GM18858 (cell line): ENCODE data around the gene SPECC1.
A peak's percentile ranks its signal among the peaks of the same experiment; 100 is the strongest.

Source experiments
- ATAC-seq: cut with Tn5 transposase; IDR thresholded peaks from one replicate; pipeline ENCODE4 v1.9.1; 2021; ENCODE audit not compliant: unreplicated experiment

SPECC1 gene

DNA sequence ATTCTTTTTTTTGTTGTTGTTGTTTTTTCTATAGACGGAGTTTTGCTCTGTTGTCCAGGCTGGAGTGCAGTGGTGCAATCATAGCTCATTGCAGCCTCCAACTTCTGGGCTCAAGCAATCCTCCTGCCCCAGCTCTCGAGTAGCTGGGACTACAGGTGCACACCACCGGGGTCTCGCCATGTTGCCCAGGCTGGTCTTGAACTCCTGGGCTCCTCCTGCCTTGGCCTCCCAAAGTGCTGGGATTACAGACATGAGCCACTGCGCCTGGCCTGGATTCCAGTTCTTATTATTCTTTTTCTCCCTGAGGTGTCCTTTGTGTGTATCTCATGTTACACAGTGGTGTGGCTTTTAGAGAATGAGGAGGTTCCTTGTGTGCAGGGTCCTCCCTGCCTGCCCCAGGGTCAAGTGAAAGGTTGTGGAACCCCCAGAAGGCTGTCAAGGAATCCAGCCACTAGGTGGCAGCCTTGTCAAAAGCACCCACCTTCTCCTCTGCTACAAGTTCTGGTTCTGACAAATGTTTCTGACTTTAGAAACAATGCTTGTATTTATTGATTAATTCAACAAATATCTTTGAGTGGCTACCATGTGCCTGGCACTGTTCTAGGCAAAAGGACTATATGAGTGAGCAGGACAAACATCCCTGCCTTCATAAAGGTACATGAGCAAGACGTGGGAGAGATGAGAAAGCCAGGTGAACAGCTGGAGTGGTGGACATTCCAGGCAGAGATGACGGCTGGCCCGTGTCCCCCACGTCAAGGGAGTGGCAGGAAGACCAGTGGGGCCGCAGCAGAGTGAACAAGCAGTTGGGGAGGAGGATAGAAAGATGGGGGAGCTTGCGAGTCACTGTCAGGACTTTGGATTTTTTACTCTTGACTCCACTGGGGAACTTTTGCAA, 112.4 kb downstream of the SPECC1 start:
- ATAC-seq: no peak

DNA sequence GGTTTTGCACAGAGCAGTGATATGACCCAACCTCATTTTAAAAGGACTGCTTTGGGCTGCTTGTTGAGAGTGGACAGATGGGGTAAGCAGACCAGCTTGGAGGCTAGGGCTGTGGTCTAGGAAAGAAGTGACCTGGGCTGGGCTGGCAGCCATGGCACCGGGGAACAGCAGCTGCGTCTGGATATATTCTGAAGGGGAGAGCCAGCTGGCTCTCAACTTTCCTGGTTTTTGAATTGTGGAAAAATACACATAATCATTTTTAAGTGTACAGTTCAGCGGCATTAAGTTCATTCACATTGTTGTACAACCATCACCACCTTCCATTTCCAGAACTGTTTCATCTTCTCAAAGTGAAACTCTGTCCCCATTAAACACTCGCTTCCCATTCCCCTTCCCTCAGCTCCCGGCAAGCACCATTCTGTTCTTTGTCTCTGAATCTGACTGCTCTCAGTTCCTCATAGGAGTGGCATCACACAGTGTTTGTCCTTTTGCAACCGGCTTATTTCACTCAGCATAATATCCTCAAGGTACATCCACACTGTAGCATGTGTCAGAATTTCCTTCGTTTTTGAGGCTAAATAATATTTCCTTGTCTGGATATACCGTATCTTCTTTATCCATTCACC, 113.2 kb downstream of the SPECC1 start:
- no peak for ATAC-seq

DNA sequence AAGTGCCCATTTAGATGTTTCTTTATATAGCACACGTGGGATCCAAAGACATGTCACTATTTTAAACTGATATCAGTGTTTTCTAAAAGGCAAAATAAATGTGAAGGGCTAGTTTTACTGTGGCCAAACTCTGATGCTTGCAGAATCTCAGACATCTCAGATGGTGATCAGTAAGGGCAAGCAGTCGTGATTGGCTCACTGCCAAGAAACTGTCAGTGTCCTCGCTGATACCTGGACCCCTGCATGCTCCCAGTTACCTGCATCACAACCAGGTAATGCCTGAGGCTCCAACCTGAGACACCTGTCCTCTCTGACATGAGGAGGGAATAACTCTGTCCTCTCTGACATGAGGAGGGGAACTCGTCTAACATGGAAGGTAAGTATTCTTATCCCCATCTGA, 114.0 kb downstream of the SPECC1 start:
- no peak for ATAC-seq

DNA sequence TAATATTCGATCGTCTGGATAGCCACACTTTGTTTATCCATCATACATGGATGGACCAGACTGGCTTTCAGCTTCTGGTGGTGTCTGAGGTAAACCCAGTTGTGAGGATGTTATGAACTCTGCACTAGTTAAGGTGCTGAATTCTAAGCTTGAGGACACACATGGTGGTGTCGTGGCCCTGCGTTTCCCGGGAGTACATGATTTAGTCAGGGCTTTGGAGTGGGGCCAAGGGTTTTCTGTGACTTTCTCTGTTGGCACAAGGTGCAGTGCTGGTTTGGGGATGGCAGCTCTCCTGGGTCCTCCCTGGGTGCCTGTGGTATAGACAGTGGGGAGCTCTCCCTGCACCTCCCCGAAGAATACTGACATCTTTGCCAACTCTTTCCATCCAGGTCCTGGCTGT, 116.6 kb downstream of the SPECC1 start:
- no peak for ATAC-seq

DNA sequence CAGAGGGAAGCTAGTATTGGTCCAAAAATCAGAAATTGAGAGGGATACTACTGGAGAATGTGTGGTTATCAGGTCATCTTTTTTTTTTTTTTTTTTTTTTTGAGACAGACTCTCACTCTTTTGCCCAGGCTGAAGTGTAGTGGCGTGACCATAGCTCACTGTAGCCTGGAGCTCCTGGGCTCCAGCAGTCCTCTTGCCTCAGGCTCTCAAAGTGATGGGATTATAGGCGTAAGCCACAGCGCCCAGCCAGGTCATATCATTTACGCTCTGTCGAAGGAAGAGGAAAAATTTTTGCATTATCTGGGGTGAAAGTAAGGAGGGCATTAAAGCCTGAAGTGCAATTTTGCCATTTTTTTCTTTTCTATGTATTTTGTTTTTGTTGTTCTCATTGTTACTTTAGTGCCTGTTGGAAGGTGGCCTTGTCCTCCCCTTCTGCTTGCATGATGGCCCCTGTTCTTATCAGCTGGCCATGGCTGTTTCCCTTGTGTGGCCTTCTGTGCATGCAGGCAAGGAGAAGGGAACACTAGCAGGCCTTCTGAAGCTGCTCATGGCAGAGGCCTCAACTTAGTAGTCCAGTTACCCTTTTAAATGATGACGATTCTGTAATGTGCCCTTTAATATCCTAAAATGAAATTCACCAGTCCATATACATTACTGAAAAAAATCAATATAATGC, 118.3 kb downstream of the SPECC1 start:
- ATAC-seq: no peak

DNA sequence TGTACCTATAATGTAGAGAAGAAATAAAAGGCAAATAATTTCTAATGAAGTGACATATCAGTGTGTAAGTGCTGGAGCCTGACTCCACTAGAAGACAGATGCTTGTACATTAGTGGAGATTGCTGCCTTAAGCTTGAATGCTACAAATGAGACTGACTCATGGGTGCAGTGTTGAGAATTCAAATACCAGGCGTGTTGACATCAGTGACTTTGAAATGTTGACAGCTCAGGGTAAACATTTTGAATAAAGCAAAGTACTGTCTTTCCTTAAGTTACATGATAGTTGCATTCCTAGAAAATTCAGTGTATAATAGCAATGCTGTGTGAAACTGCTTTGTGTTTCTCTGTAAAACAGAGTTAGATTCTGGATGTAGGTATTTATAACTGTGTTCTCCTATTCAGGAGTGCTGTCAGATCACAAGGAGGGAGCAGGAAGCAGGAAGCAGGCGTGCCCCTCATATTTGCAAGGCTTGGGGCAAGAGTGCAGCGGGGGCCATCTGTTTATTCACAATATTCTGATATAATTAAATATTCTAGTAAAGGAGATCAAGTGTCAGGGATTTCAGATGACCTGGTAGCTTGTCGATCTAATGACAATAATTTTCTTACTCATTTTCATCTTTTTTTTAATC, 119.0 kb downstream of the SPECC1 start:
- ATAC-seq: no peak

DNA sequence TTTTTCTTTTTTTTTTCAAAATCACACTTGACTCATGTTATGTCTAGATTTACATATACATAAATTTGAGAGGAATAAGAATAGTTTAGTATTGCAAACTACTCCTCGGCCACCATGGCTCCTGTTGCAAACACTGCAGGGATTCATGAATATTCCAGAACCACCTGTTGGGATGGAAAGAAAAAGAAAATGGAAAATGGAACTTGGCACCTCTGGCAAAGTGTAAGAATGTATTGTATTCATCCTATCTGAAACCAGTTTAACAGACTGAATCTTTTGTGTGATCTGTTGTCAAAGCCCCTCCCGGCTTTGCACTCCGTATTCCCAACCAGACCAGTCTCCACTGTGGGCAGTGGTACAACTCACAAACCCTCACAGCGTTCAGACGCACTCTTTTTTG, 124.4 kb downstream of the SPECC1 start:
- ATAC-seq: no peak

DNA sequence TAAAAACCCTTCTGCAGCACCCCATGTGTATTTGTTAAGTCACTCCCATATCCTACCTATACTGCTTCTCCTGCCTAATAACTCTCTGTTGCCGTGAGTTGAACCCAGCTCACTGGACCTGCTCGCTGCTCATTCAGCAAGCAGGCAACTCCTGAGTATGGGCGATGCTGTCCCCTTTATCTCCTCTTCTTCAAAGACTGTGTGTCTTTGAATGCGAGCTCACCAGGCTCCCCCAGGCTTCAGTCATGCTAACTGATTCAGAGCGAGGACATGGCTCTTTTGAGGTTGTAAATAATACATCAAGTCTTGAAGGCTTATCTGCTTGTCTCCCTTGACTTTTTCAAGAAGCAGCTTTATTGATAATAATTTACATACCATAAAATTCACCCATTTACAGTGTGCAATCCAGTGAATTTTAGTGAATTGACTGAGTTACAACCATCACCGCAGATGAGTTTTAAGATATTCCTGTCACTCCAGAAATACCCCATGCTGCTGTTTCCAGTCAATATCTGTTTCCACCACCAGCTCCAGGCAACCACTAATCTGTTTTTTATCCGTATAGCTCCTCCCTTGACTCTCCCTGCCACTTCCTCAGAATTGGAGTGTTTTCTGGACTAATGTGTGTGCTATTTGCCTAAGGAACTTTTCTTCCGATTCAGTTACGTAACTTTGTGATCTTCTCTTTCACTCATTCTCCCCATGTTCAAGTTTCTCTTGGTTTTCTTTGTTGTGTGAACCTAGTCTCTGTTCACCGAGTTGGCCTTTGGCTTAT, 132.2 kb downstream of the SPECC1 start:
- ATAC-seq: no peak

DNA sequence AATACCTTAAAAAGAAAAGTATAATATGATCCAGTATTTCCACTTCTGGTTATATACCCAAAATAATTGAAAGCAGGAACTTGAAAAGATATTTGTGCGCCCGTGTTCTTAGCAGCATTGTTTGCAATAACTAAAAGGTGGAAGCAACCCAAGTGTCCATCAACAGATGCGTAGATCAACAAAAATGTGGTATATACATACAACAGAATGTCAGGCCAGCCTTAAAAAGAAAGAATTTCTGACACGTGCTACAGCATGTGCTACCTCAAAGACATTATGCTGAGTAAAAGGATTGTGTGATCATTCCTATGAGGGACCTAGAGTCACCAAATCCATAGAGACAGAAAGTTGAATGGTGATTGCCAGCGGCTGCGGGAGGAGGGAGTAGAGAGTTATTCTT, 133.1 kb downstream of the SPECC1 start:
- no peak for ATAC-seq

DNA sequence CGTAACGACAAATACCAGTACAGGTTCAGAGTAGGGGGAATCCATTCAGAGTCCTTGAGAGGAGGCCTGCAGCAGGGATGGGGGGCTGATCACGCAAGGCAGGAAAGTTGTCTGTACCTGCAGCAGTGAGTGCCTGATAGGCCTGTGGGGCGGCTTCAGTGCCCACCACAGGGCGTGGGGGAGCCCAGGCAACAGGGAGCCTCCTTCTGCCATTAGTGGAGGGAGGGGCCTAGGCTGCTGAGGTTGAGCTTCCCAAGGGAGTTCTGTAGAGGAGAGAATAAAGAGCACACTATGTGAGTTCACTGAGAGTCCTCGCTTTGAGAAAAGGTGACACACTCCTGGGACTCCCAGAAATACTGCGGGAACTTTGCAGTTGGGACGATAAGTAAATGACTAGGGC, 134.6 kb downstream of the SPECC1 start:
- no peak for ATAC-seq

DNA sequence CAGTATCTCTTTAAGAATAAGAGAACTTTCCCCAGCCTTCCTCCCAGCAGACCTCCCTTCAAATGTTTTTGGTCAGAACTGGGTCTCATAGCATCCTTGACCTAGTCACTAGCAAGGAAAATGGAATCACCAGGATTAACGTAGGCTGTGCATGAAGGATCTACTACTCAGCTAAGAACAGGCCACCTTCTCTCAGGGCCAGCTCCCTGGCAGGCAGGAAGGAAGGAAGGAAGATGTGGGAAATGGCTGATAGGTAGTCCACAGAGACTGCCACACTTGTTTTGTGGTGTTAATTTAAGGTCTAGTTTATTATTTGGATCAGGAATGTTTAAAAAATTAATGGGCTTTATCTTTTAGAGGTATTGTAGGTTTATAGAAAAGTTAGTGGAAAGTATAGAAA, 136.4 kb downstream of the SPECC1 start:
- no peak for ATAC-seq

DNA sequence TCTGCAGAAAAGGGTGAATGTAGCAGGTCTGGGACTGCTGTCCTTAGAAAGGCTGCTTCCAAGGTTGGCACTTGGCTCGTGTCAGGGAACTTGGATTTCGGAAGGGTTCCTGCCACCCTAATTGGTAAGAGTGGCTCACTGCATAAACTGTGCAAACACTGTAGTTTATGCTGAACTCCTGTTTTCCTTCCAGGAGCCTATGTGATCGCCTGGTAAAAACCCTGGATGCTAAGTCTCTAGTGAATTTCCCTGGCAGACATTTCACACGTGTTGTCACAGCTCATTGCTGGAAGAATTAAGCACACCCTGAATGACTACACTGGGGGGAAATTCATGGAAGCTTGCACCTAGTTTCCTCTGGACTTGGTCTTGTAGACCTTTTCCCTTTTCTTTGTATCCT, 140.1 kb downstream of the SPECC1 start:
- ATAC-seq: no peak

DNA sequence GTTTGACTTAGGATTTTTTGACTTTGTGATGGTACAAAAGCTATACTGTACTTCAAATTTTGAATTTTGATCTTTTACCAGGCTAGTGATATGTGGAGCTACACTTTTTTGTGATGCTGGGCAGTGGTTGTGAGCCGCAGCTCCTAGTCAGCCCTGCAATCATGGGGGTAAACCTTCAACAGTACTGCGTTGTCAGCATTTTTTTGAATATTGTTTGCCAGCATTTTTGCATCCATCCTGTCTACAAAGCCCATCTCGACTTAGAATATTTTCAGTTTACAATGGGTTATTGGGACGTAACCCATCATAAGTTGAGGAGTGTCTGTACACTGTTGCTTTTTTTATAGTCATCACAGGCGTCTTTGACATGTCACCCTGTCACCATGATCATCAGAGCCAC, 142.0 kb downstream of the SPECC1 start:
- ATAC-seq: no peak

DNA sequence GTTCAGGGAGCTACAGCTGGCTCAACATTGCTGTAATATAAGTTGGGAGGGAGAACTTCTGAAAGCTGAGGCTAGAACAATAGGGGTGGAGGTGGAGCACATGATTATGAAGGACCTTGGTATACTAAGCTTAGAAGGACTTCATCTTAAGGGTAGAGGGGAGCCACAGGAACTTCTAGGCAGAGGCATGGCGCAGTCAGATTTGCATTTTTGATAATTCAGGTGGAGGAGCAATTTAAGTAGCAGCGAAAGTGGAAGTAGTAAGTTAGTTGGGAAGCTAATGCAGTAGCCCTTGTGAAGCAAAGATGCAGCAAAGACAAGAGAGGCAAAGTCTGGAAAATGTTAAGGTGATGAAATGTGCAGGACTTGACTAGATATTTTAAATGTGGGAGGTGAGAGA, 144.1 kb downstream of the SPECC1 start:
- no peak for ATAC-seq

DNA sequence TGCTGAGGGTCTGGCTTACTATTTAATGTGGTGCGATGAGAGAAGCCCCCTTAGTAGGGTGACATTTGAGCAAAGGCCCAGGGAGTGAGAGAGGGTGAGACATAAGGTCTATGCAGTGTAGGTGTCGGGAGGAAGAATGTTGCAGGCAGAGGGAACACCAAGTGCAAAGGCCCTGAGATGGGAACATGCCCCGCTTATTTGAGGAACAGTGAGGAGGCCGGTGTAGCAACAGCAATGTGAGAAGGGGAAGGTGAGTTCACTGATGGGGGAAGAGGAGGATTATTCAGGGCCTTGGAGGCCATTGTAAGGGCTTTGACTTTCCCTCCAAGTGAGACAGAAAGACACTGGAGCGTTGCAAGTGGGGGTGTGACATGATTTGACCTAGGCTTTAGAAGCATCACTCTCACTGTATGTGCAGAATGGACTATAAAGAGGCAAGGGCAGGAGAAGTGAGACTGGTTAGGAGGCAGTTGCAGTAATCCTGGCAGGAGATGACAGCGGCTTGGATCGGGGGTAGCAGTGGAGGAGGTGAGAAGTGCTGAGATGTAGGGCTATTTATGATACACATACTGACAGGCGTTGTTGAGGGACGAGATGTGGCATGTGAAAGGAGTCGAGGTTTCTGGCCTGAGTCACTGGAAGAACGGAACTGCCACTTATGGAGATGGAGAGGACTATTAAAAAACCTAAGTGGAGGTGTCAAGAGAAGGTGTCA, 145.3 kb downstream of the SPECC1 start:
- ATAC-seq: no peak

DNA sequence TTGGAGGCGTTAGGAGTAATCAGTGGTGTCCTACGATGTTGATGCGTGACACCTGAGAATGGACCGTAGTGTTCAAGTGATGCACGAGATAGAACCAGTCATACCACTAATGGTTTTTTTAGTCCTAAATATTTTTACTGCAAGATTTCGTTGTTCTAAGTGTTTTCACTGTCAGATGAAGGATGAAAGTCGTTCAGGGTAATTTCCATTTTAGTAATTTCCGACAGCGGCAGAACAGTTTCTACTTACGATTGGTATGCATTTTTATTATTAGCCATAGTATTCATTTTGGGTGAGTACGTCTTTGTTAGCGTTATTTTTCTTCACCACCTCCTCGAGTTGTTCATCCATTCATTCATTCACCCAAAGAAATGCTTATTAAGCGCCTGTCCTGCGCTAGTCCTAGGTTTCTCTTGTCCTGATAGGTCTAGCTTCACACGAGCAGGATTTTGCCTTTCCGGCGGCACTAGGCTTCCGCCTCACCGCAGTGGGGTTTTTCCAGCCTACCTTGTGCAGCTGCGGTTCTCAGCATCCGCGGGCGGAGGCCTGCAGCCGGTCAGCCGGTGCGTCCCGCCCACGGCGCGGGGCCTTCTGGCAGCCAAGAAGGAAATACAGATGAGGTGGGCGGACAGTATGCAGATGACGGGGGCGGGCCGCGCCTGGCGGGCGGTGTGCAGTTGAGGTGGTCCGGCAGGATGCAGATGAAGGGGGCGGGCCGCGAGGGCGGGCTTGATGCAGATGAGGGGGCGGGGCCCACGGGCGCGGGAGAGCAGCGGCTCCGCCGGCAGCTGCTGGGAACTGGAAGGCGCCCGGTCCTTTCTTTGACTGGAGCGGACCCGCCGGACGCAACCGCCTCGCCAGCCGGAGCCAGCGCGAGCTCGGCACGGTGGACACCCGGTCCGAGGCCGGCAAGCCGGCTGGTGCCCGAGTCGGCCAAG, 146.4 kb downstream of the SPECC1 start:
- peak; percentile 88 for ATAC-seq

DNA sequence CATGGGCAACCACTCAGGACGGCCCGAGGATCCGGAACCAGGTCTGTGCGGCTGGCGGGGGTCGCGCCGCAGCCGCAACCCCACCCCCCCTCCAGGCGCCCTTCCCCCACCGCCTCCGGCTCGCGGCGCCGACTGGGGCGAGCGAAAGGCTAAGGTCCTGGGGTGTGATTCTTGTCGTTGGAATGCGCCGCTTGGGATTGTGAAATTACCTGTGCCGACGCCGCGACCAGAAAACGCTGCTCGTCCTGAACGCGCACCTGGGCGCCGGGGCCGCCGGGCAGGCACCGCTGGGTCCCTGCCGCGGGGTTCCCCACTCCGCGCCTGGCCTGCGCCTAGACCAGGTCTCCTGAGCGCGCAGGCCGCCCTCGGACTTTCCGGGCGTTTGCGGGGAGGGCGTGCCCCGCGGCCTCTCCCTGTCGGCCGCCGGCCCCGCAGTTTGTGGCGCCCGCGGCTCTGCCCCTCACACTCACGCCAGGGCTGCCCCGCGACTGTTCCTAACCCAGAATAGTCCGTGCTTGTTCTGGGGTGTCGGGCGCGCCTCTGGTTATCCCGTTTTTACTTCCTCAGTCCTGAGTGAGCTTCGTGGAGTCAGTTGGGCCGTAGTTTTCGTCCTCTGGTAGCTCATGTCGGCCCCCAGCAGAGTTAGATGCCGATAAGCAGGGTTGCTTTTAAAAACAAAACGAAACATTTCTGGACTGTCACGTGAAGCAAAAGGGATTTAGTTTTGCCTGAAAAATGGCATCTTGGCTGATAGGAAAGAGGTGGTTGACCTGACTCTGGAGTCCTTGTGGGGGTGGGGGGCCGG, 147.2 kb downstream of the SPECC1 start:
- no peak for ATAC-seq

DNA sequence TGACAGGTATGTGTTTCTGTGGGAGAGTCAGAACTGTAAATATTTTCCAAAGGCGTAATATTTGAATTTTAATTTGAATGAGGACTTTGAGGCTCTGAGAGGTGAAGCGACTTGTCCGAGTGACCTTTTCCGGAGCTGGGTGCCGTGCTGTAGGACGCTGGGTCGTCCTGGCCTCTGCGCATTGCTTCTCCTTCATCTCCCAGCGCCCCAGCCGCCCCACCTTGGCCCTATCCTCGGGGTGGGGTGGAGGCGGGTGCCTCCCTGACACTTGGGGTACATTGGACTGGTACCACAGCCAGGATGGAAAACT, 147.8 kb downstream of the SPECC1 start:
- ATAC-seq: no peak
